ENCODE results near the gene FAM200B.

GRCh38 chr4:15675356-15675755, 6.3 kb upstream of the FAM200B start:
- TF ChIP-seq, protein P1, sequence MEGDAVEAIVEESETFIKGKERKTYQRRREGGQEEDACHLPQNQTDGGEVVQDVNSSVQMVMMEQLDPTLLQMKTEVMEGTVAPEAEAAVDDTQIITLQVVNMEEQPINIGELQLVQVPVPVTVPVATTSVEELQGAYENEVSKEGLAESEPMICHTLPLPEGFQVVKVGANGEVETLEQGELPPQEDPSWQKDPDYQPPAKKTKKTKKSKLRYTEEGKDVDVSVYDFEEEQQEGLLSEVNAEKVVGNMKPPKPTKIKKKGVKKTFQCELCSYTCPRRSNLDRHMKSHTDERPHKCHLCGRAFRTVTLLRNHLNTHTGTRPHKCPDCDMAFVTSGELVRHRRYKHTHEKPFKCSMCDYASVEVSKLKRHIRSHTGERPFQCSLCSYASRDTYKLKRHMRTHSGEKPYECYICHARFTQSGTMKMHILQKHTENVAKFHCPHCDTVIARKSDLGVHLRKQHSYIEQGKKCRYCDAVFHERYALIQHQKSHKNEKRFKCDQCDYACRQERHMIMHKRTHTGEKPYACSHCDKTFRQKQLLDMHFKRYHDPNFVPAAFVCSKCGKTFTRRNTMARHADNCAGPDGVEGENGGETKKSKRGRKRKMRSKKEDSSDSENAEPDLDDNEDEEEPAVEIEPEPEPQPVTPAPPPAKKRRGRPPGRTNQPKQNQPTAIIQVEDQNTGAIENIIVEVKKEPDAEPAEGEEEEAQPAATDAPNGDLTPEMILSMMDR (IDR thresholded peaks at IDR 0.05): no peak
- TF ChIP-seq SREBF2 (IDR thresholded peaks at IDR 0.05): no peak
- no peak for TF ChIP-seq POLR2A (IDR thresholded peaks at IDR 0.05; ENCODE audit: low read length)
- TF ChIP-seq EP300 (IDR thresholded peaks at IDR 0.05): no peak
- no peak for TF ChIP-seq ZC3H11A (IDR thresholded peaks at IDR 0.05)
- TF ChIP-seq MAZ (IDR thresholded peaks at IDR 0.05; ENCODE audit: borderline replicate concordance, low read depth, low read length): no peak
- TF ChIP-seq JUN (IDR thresholded peaks at IDR 0.05): no peak
- no peak for TF ChIP-seq CHD4 (IDR thresholded peaks at IDR 0.05; ENCODE audit: borderline replicate concordance)
